ENCODE data around the gene CARD11.

CARD11 gene

GRCh38 chr7:3055626-3056025 lies 12.0 kb upstream of the CARD11 start:
- TF ChIP-seq ISL1 (CRISPR knock-in tag; IDR thresholded peaks at IDR 0.05) = no peak
- no peak for TF ChIP-seq OSR1 (CRISPR knock-in tag; IDR thresholded peaks at IDR 0.05)
- no peak for TF ChIP-seq ZC3H10 (CRISPR knock-in tag; IDR thresholded peaks at IDR 0.05)
- no peak for TF ChIP-seq ARNTL (CRISPR knock-in tag; IDR thresholded peaks at IDR 0.05; ENCODE audit: borderline replicate concordance, low read depth)
- no peak for TF ChIP-seq ZNF70 (CRISPR knock-in tag; IDR thresholded peaks at IDR 0.05)
- TF ChIP-seq, protein P1, sequence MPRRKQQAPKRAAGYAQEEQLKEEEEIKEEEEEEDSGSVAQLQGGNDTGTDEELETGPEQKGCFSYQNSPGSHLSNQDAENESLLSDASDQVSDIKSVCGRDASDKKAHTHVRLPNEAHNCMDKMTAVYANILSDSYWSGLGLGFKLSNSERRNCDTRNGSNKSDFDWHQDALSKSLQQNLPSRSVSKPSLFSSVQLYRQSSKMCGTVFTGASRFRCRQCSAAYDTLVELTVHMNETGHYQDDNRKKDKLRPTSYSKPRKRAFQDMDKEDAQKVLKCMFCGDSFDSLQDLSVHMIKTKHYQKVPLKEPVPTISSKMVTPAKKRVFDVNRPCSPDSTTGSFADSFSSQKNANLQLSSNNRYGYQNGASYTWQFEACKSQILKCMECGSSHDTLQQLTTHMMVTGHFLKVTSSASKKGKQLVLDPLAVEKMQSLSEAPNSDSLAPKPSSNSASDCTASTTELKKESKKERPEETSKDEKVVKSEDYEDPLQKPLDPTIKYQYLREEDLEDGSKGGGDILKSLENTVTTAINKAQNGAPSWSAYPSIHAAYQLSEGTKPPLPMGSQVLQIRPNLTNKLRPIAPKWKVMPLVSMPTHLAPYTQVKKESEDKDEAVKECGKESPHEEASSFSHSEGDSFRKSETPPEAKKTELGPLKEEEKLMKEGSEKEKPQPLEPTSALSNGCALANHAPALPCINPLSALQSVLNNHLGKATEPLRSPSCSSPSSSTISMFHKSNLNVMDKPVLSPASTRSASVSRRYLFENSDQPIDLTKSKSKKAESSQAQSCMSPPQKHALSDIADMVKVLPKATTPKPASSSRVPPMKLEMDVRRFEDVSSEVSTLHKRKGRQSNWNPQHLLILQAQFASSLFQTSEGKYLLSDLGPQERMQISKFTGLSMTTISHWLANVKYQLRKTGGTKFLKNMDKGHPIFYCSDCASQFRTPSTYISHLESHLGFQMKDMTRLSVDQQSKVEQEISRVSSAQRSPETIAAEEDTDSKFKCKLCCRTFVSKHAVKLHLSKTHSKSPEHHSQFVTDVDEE (CRISPR knock-in tag; IDR thresholded peaks at IDR 0.05) = no peak
- TF ChIP-seq, protein P2, sequence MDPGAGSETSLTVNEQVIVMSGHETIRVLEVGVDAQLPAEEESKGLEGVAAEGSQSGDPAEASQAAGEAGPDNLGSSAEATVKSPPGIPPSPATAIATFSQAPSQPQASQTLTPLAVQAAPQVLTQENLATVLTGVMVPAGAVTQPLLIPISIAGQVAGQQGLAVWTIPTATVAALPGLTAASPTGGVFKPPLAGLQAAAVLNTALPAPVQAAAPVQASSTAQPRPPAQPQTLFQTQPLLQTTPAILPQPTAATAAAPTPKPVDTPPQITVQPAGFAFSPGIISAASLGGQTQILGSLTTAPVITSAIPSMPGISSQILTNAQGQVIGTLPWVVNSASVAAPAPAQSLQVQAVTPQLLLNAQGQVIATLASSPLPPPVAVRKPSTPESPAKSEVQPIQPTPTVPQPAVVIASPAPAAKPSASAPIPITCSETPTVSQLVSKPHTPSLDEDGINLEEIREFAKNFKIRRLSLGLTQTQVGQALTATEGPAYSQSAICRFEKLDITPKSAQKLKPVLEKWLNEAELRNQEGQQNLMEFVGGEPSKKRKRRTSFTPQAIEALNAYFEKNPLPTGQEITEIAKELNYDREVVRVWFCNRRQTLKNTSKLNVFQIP (CRISPR knock-in tag; IDR thresholded peaks at IDR 0.05; ENCODE audit: borderline replicate concordance, low read depth) = no peak
- TF ChIP-seq RARB (CRISPR knock-in tag; IDR thresholded peaks at IDR 0.05) = no peak
- TF ChIP-seq GLIS3 (CRISPR knock-in tag; IDR thresholded peaks at IDR 0.05) = no peak
- no peak for TF ChIP-seq ZFP30 (CRISPR knock-in tag; IDR thresholded peaks at IDR 0.05)
- TF ChIP-seq ZNF565 (CRISPR knock-in tag; conservative IDR thresholded peaks at IDR 0.05; ENCODE audit: low read depth) = no peak
- TF ChIP-seq, protein P3, sequence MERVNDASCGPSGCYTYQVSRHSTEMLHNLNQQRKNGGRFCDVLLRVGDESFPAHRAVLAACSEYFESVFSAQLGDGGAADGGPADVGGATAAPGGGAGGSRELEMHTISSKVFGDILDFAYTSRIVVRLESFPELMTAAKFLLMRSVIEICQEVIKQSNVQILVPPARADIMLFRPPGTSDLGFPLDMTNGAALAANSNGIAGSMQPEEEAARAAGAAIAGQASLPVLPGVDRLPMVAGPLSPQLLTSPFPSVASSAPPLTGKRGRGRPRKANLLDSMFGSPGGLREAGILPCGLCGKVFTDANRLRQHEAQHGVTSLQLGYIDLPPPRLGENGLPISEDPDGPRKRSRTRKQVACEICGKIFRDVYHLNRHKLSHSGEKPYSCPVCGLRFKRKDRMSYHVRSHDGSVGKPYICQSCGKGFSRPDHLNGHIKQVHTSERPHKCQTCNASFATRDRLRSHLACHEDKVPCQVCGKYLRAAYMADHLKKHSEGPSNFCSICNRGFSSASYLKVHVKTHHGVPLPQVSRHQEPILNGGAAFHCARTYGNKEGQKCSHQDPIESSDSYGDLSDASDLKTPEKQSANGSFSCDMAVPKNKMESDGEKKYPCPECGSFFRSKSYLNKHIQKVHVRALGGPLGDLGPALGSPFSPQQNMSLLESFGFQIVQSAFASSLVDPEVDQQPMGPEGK (CRISPR knock-in tag; IDR thresholded peaks at IDR 0.05; ENCODE audit: borderline replicate concordance) = no peak
- TF ChIP-seq TOX (CRISPR knock-in tag; IDR thresholded peaks at IDR 0.05; ENCODE audit: borderline replicate concordance) = no peak
- TF ChIP-seq TCF4 (CRISPR knock-in tag; IDR thresholded peaks at IDR 0.05; ENCODE audit: borderline replicate concordance) = no peak
- no peak for ATAC-seq

DNA sequence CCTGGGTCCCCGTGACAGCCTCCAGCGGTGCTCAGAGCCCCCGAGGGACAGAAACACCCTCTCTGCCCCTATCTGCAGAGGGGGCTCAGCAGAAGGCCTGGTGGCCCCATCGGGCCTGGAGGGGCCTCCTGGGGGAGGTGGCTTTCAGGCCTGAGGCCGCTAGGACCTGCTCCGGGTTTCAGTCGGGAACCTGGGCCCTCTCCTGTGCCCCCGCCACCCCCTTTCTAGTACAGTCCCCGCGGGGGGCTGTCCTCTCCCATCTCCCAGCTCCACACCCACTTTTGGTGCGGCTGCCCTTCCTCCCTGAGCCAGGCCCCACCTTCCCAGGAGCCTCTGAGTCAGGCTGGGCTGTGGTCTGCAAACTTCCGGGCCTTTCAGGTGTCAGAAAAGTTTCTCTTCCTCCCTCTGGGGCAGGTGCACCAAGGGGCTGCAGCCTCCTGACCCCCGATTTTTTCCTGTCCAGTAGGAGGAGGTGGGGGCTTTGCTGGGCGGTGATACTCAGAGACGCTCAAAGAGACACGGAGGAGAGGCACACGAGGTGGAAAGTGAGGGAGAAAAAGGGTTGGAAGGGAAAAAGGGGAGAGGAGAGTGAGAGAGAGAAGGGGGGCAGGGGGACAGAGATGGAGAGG lies 692 bp downstream of the CARD11 start:
- TF ChIP-seq SNAI2 (CRISPR knock-in tag; IDR thresholded peaks at IDR 0.05) (no peak), ZNF70 (CRISPR knock-in tag; IDR thresholded peaks at IDR 0.05) (no peak), ZFP30 (CRISPR knock-in tag; IDR thresholded peaks at IDR 0.05) (no peak), ESRRG (CRISPR knock-in tag; IDR thresholded peaks at IDR 0.05) (no peak), RARB (CRISPR knock-in tag; IDR thresholded peaks at IDR 0.05) (no peak), GLIS3 (CRISPR knock-in tag; IDR thresholded peaks at IDR 0.05) (no peak), BACH2 (CRISPR knock-in tag; IDR thresholded peaks at IDR 0.05; ENCODE audit: borderline replicate concordance) (no peak), TCF4 (CRISPR knock-in tag; IDR thresholded peaks at IDR 0.05; ENCODE audit: borderline replicate concordance) (no peak), ZNF565 (CRISPR knock-in tag; conservative IDR thresholded peaks at IDR 0.05; ENCODE audit: low read depth) (no peak), ZNF8 (CRISPR knock-in tag; IDR thresholded peaks at IDR 0.05) (no peak), OSR1 (CRISPR knock-in tag; IDR thresholded peaks at IDR 0.05) (no peak), PPARA (CRISPR knock-in tag; IDR thresholded peaks at IDR 0.05; ENCODE audit: borderline replicate concordance) (no peak), ZFP3 (CRISPR knock-in tag; IDR thresholded peaks at IDR 0.05) (no peak)
- TF ChIP-seq, protein P2 (CRISPR knock-in tag; IDR thresholded peaks at IDR 0.05; ENCODE audit: borderline replicate concordance, low read depth) = no peak
- TF ChIP-seq, protein P4, sequence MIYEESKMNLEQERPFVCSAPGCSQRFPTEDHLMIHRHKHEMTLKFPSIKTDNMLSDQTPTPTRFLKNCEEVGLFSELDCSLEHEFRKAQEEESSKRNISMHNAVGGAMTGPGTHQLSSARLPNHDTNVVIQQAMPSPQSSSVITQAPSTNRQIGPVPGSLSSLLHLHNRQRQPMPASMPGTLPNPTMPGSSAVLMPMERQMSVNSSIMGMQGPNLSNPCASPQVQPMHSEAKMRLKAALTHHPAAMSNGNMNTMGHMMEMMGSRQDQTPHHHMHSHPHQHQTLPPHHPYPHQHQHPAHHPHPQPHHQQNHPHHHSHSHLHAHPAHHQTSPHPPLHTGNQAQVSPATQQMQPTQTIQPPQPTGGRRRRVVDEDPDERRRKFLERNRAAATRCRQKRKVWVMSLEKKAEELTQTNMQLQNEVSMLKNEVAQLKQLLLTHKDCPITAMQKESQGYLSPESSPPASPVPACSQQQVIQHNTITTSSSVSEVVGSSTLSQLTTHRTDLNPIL (CRISPR knock-in tag; IDR thresholded peaks at IDR 0.05; ENCODE audit: low read depth) = no peak
- TF ChIP-seq, protein P1 (CRISPR knock-in tag; IDR thresholded peaks at IDR 0.05) = no peak
- no peak for ATAC-seq

Measured in SK-N-SH treated with all-trans-retinoic acid at 6 μM for 48 hours (cell line).